DND-41 (cell line): ENCODE data around the gene PGM1.

ENCODE experiments used
- ATAC-seq: fragments of 200-7000 bp; cut with Tn5 transposase; 3 replicates; pipeline ENCODE4 v1.9.1; 2021; ENCODE audit warnings: low read depth; ENCODE audit not compliant: insufficient read depth
- DNase-seq: peaks from one replicate; pipeline ENCODE4 v3.0.0-alpha.2; 2020
- H2AFZ ChIP-seq: 2 replicates; pipeline ENCODE4 v1.6.0; 2012; ENCODE audit warnings: low read depth, low read length
- H3K27ac ChIP-seq: 2 replicates; pipeline ENCODE4 v1.5.1; 2012; ENCODE audit warnings: low read length, inconsistent platforms
- H3K27me3 ChIP-seq: fragments of 200-600 bp; sonication (generic); 2 replicates; pipeline ENCODE4 v1.6.0; 2012; ENCODE audit warnings: low read length, mild to moderate bottlenecking, inconsistent platforms; ENCODE audit not compliant: insufficient read depth, poor library complexity
- H3K36me3 ChIP-seq: 2 replicates; pipeline ENCODE4 v1.5.1; 2012; ENCODE audit warnings: low read length, inconsistent platforms; ENCODE audit not compliant: insufficient read depth
- H3K4me1 ChIP-seq: 2 replicates; pipeline ENCODE4 v1.5.1; 2012; ENCODE audit warnings: mild to moderate bottlenecking, low read length; ENCODE audit not compliant: insufficient read depth
- H3K4me2 ChIP-seq: 2 replicates; pipeline ENCODE4 v1.6.0; 2012; ENCODE audit warnings: mild to moderate bottlenecking, moderate library complexity, low read length, inconsistent platforms; ENCODE audit not compliant: insufficient read depth
- H3K4me3 ChIP-seq, 2 experiments: fragments of 200-600 bp in 1 of 2; shearing (Covaris generic) in 1 of 2; 2 replicates each; pipeline ENCODE4 v1.5.1; 2012 to 2016; ENCODE audit warnings: inconsistent platforms in 2 of 2, low read length in 2 of 2, mild to moderate bottlenecking in 2 of 2, low read depth in 1 of 2, moderate library complexity in 1 of 2
- H3K79me2 ChIP-seq: 2 replicates; pipeline ENCODE4 v1.6.0; 2012; ENCODE audit warnings: low read length, inconsistent platforms; ENCODE audit not compliant: insufficient read depth
- H3K9ac ChIP-seq: 2 replicates; pipeline ENCODE4 v1.6.0; 2012; ENCODE audit warnings: low read depth, mild to moderate bottlenecking, inconsistent platforms, low read length, moderate library complexity
- H3K9me3 ChIP-seq: 2 replicates; pipeline ENCODE4 v1.5.1; 2012; ENCODE audit warnings: low read length, moderate library complexity, mild to moderate bottlenecking, inconsistent platforms; ENCODE audit not compliant: insufficient read depth, severe bottlenecking
- H4K20me1 ChIP-seq: 2 replicates; pipeline ENCODE4 v1.6.0; 2012; ENCODE audit warnings: low read length; ENCODE audit not compliant: insufficient read depth
- CTCF ChIP-seq: IDR thresholded peaks from 2 replicates; pipeline ENCODE4 v1.5.1; 2012; ENCODE audit warnings: borderline replicate concordance, low read length, moderate library complexity, mild to moderate bottlenecking; ENCODE audit not compliant: poor library complexity, severe bottlenecking; ENCODE audit errors: extremely low read depth
- EZH2 ChIP-seq: IDR thresholded peaks from 3 replicates; pipeline ENCODE4 v1.6.1; 2012; ENCODE audit warnings: borderline replicate concordance, low read depth, mild to moderate bottlenecking, moderate library complexity, low read length, inconsistent platforms; ENCODE audit not compliant: severe bottlenecking

PGM1 gene

GRCh38 chr1:63612564-63612963, 19.4 kb downstream of the PGM1 start:
- Histone ChIP-seq H3K36me3 (no peaks in the 10 kb centered on the region), H3K4me2 (no peak overlapping the region), H3K9ac (no peak overlapping the region), H3K9me3 (no peaks in the 10 kb centered on the region), H3K4me3 (no peak overlapping the region), H3K4me1 (no peaks in the 10 kb centered on the region), H3K79me2 (no peaks in the 10 kb centered on the region), H3K27ac (no peak overlapping the region), H4K20me1 (peaks cover 18% of the 10 kb centered on the region), H2AFZ (no peak overlapping the region), H3K27me3 (no peaks in the 10 kb centered on the region)
- no peak for TF ChIP-seq CTCF
- no peak for TF ChIP-seq EZH2
- ATAC-seq, result no peak
- no peak for DNase-seq

GRCh38 chr1:63612971-63613370, 19.8 kb downstream of the PGM1 start:
- H3K4me1 ChIP-seq, result no peaks in the 10 kb centered on the region
- H4K20me1 ChIP-seq, result peaks cover 18% of the 10 kb centered on the region
- no peak for TF ChIP-seq EZH2
- no peak for TF ChIP-seq CTCF
- H3K79me2 ChIP-seq, result no peaks in the 10 kb centered on the region
- no peak overlapping the region for H3K27ac ChIP-seq
- no peak overlapping the region for H3K9ac ChIP-seq
- no peaks in the 10 kb centered on the region for H3K36me3 ChIP-seq
- H3K4me2 ChIP-seq, result no peak overlapping the region
- no peak overlapping the region for H2AFZ ChIP-seq
- no peak for DNase-seq
- H3K9me3 ChIP-seq, result no peaks in the 10 kb centered on the region
- no peak overlapping the region for H3K4me3 ChIP-seq
- no peak for ATAC-seq
- no peaks in the 10 kb centered on the region for H3K27me3 ChIP-seq

GRCh38 chr1:63615768-63616420, 22.7 kb downstream of the PGM1 start:
- peak; percentile 55 for DNase-seq
- Histone ChIP-seq H3K9me3 (no peaks in the 10 kb centered on the region), H3K79me2 (no peaks in the 10 kb centered on the region), H3K27me3 (no peaks in the 10 kb centered on the region), H3K4me1 (no peaks in the 10 kb centered on the region), H3K4me2 (no peak overlapping the region), H3K36me3 (no peaks in the 10 kb centered on the region), H2AFZ (no peak overlapping the region), H3K27ac (no peak overlapping the region), H3K4me3 (no peak overlapping the region), H4K20me1 (peaks cover 15% of the 10 kb centered on the region), H3K9ac (no peak overlapping the region)
- ATAC-seq, result peak; percentile 80
- TF ChIP-seq CTCF, result peak; percentile 83
- TF ChIP-seq EZH2, result no peak
